GM19324 (cell line): Measurements from ENCODE around the gene SAMD1.
"Not testable (repeated sequence)": the region's sequence is repeated elsewhere in the genome, so short reads cannot be mapped to it uniquely, and the experiment has no call there.

ENCODE experiments used
- ATAC-seq: cut with Tn5 transposase; IDR thresholded peaks from one replicate; pipeline ENCODE4 v1.9.1; 2021; ENCODE audit warnings: mild to moderate bottlenecking, moderate library complexity; ENCODE audit not compliant: unreplicated experiment, low FRiP score

The SAMD1 gene

DNA sequence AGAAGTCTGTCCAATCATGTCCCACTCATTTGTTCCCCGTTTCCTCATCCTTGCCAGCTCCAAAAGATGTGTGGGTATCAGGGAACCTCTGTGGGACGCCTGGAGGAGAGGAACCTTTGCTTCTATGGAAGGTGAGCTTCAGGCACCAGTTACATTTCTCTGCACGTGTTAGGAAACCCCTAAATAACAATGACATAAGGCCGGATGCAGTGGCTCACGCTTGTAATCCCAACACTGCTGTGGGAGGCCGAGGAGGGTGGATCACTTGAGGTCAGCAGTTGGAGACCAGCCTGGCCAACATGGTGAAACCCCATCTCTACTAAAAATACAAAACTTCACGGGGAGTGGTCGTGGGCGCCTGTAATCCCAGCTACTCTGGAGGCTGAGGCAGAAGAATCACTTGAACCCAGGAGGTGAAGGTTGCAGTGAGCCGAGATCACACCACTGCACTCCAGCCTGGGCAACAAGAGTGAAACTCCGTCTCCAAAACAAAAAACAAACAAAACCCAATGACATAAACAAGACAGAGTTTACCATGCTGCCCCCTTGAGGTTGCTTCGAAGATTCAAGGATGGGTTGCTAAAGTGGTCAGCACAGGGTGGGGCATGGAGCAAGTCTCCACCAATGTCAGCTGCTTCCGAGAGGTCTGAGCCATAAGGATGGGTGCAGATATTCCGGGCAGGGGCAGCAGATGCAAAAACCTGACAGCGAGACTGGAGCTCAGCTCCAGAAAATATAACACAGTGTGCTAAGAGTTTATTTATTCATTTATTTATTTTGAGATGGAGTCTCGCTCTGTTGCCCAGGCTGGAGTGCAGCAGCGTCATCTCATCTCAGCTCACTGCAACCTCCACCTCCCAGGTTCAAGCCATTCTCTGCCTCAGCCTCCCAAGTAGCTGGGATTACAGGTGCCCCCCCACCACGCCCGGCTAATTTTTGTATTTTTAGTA lies 47.6 kb downstream of the SAMD1 start:
- not testable (repeated sequence) for ATAC-seq

DNA sequence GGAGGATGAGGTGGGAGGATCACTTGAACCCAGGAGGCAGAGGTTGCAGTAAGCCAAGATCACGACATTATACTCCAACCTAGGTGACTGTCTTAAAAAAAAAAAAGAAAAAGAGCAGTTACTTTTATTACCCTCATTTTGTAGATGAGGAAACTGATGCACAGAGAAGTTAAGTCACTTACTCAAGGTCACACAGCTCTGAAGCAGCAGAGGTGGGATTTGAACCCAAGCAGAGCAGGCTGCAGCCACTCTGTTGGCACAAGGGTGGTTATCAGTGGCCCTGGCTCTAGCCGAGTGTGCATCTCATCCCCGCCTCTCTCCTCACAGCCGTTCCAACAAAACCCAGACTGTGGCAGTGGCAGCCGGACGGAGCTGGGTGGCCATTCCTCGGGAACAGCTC lies 51.4 kb downstream of the SAMD1 start:
- ATAC-seq, result no peak
